ENCODE results near the gene CCDC28B. TPM values are rescaled to one million over a fixed set of nuclear protein-coding genes. Genes with fewer than 3 reads are reported as not detected.
A peak's percentile ranks its signal among the peaks of the same experiment; 100 is the strongest.

The CCDC28B gene
- polyA plus RNA-seq, 3 donors = 2.5 to 5.6 (median 3.7) TPM

- no peaks in the 10 kb centered on the region for H3K27me3 Mint-ChIP-seq (ENCODE audit: low read depth in 3 of 3)
- Histone ChIP-seq H3K79me2 (ENCODE audit: insufficient read depth, low read length) (peaks cover under 1% of the 10 kb centered on the region), H4K20me1 (ENCODE audit: insufficient read depth, low read length) (no peaks in the 10 kb centered on the region), H3K4me3 (replicated peaks in 1 of 3; ENCODE audit: low read depth in 2 of 3, low read length in 3 of 3) (no peak overlapping the region), H3K9me3 (replicated peaks in 1 of 2; ENCODE audit: control insufficient read depth in 1 of 2, insufficient read depth in 1 of 2, low read length in 2 of 2) (no peaks in the 10 kb centered on the region), H3K4me1 (ENCODE audit: control insufficient read depth in 1 of 2, insufficient read depth in 2 of 2, low read length in 2 of 2) (peaks cover 6 to 13% of the 10 kb centered on the region in 2 donors), H3K27ac (ENCODE audit: low read depth in 1 of 2, low read length in 2 of 2) (peak overlapping the region in 1 of 2 donors; percentile 49), H2AFZ (ENCODE audit: insufficient read depth, low read depth, low read length, poor library complexity, severe bottlenecking) (no peak overlapping the region), H3K27me3 (ENCODE audit: control insufficient read depth in 2 of 2, insufficient read depth in 2 of 2, low read length in 2 of 2) (no peaks in the 10 kb centered on the region), H3K36me3 (replicated peaks in 1 of 2; ENCODE audit: control insufficient read depth in 1 of 2, insufficient read depth in 2 of 2, low read length in 2 of 2) (peaks cover 9 to 43% of the 10 kb centered on the region in 2 donors), H3K9ac (ENCODE audit: insufficient read depth, low read length, poor library complexity, severe bottlenecking) (no peak overlapping the region), H3K4me2 (replicated peaks; ENCODE audit: extremely low read depth, low read length, poor library complexity, severe bottlenecking) (no peak overlapping the region)
- no peaks in the 10 kb centered on the region for H3K9me3 Mint-ChIP-seq
- 89% methylated on average over 5 of the region's 10 CpGs for WGBS (ENCODE audit: insufficient coverage)
- peak in 2 of 3 donors; percentile 46 to 50 for DNase-seq
- peaks cover 13% of the 10 kb centered on the region for H3K4me1 Mint-ChIP-seq
- TF ChIP-seq, protein P1, sequence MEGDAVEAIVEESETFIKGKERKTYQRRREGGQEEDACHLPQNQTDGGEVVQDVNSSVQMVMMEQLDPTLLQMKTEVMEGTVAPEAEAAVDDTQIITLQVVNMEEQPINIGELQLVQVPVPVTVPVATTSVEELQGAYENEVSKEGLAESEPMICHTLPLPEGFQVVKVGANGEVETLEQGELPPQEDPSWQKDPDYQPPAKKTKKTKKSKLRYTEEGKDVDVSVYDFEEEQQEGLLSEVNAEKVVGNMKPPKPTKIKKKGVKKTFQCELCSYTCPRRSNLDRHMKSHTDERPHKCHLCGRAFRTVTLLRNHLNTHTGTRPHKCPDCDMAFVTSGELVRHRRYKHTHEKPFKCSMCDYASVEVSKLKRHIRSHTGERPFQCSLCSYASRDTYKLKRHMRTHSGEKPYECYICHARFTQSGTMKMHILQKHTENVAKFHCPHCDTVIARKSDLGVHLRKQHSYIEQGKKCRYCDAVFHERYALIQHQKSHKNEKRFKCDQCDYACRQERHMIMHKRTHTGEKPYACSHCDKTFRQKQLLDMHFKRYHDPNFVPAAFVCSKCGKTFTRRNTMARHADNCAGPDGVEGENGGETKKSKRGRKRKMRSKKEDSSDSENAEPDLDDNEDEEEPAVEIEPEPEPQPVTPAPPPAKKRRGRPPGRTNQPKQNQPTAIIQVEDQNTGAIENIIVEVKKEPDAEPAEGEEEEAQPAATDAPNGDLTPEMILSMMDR (IDR thresholded peaks at IDR 0.05) = peak; percentile 91
- intact Hi-C loops (cut with micrococcal nuclease) = loop anchor here (5.0 to 10.0 kb wide), 2 partner anchors 159 to 196 kb away; no protein-coding TSS in a partner anchor
- no peak overlapping the region for H3K4me3 Mint-ChIP-seq
- H3K36me3 Mint-ChIP-seq = peaks cover 32 to 51% of the 10 kb centered on the region in 2 donors
- H3K27ac Mint-ChIP-seq = peak overlapping the region in 6 of 7 donors; percentile 19 to 84 (median 72)
These were observed 15.5 kb downstream of the CCDC28B start for GRCh38 chr1:32215629-32216480.

DNA sequence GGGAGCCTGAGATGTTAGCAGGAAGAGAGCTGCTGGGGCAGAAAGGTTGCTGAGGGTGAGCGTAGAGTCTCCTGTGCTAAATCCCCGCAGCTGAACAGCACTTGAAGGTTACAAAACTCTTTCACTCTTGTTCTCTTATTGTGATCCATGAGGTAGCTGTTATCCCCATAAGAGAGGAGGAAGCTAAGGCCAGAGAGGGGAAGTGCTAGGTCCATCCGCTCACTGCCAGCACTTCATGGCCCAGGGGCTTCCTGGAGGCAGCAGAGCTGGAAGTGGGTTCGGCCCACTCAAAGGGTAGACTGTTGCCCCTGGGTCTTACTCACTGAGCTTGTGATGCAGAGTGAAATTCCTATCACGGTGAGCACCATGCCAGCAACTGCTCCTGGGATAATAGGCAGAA is 16.2 kb downstream of the CCDC28B start:
- peaks cover 13 to 20% of the 10 kb centered on the region in 2 donors for H3K4me1 ChIP-seq (ENCODE audit: control insufficient read depth in 1 of 2, insufficient read depth in 2 of 2, low read length in 2 of 2)
- 38% methylated on average over 1 of the region's 5 CpGs for WGBS (ENCODE audit: insufficient coverage)
- H3K27ac ChIP-seq (ENCODE audit: low read depth in 1 of 2, low read length in 2 of 2) = peak overlapping the region; percentile 1 to 49
- peaks cover 32 to 51% of the 10 kb centered on the region in 2 donors for H3K36me3 Mint-ChIP-seq
- H2AFZ ChIP-seq (ENCODE audit: insufficient read depth, low read depth, low read length, poor library complexity, severe bottlenecking) = no peak overlapping the region
- H3K36me3 ChIP-seq (replicated peaks in 1 of 2; ENCODE audit: control insufficient read depth in 1 of 2, insufficient read depth in 2 of 2, low read length in 2 of 2) = peaks cover 9 to 43% of the 10 kb centered on the region in 2 donors
- H3K27me3 Mint-ChIP-seq (ENCODE audit: low read depth in 3 of 3) = peaks cover 0 to 2% (median 0%) of the 10 kb centered on the region in 3 donors
- no peaks in the 10 kb centered on the region for H3K9me3 Mint-ChIP-seq
- H3K4me1 Mint-ChIP-seq = peaks cover 20% of the 10 kb centered on the region
- H3K27me3 ChIP-seq (ENCODE audit: control insufficient read depth in 2 of 2, insufficient read depth in 2 of 2, low read length in 2 of 2) = no peaks in the 10 kb centered on the region
- TF ChIP-seq, protein P1 (IDR thresholded peaks at IDR 0.05) = no peak
- no peak for DNase-seq
- intact Hi-C loops (cut with micrococcal nuclease) = loop anchor here (5.0 to 10.0 kb wide), 2 partner anchors 158 to 196 kb away; no protein-coding TSS in a partner anchor
- H4K20me1 ChIP-seq (ENCODE audit: insufficient read depth, low read length) = no peaks in the 10 kb centered on the region
- no peaks in the 10 kb centered on the region for H3K9me3 ChIP-seq (replicated peaks in 1 of 2; ENCODE audit: control insufficient read depth in 1 of 2, insufficient read depth in 1 of 2, low read length in 2 of 2)
- peak overlapping the region in 6 of 7 donors; percentile 59 to 84 (median 74) for H3K27ac Mint-ChIP-seq
- H3K4me3 ChIP-seq (replicated peaks in 1 of 3; ENCODE audit: low read depth in 2 of 3, low read length in 3 of 3) = no peak overlapping the region
- no peak overlapping the region for H3K9ac ChIP-seq (ENCODE audit: insufficient read depth, low read length, poor library complexity, severe bottlenecking)
- H3K4me2 ChIP-seq (replicated peaks; ENCODE audit: extremely low read depth, low read length, poor library complexity, severe bottlenecking) = no peak overlapping the region
- no peak overlapping the region for H3K4me3 Mint-ChIP-seq
- H3K79me2 ChIP-seq (ENCODE audit: insufficient read depth, low read length) = peaks cover 8% of the 10 kb centered on the region
